Smooth muscle cell (in vitro differentiated cells): ENCODE data around the gene RECK. TPM values are rescaled to one million over a fixed set of nuclear protein-coding genes. Genes with fewer than 3 reads are reported as not detected.
A peak's percentile ranks its signal among the peaks of the same experiment; 100 is the strongest.

Experiments used
- DNase-seq: peaks from one replicate; lab custom pipeline; 2025; ENCODE audit not compliant: unreplicated experiment; lab: John Stamatoyannopoulos, UW
- H2AFZ ChIP-seq: fragments of 200-600 bp; sonication (generic); 2 replicates; pipeline ENCODE4 v1.6.0; 2016; ENCODE audit warnings: antibody characterized with exemption, low read depth, mild to moderate bottlenecking
- H3F3A ChIP-seq: fragments of 200-600 bp; sonication (generic); 2 replicates; pipeline ENCODE4 v1.6.0; 2017; ENCODE audit warnings: antibody characterized with exemption, low read depth
- H3K27ac ChIP-seq: fragments of 200-600 bp; sonication (generic); 2 replicates; pipeline ENCODE4 v1.5.1; 2016; ENCODE audit warnings: low read depth, mild to moderate bottlenecking
- H3K27me3 ChIP-seq: fragments of 200-600 bp; sonication (generic); 2 replicates; pipeline ENCODE4 v1.6.1; 2016; ENCODE audit warnings: low read depth, mild to moderate bottlenecking
- H3K36me3 ChIP-seq: fragments of 200-600 bp; sonication (generic); 2 replicates; pipeline ENCODE4 v1.5.1; 2016; ENCODE audit warnings: low read depth
- H3K4me1 ChIP-seq: fragments of 200-600 bp; sonication (generic); 2 replicates; pipeline ENCODE4 v1.5.1; 2016; ENCODE audit warnings: low read depth
- H3K4me2 ChIP-seq: fragments of 200-600 bp; sonication (generic); 2 replicates; pipeline ENCODE4 v1.6.0; 2016; ENCODE audit warnings: mild to moderate bottlenecking
- H3K4me3 ChIP-seq: fragments of 200-600 bp; sonication (generic); 2 replicates; pipeline ENCODE4 v1.5.1; 2016; ENCODE audit warnings: mild to moderate bottlenecking
- H3K79me2 ChIP-seq: fragments of 200-600 bp; sonication (generic); 2 replicates; pipeline ENCODE4 v1.6.0; 2016; ENCODE audit warnings: low read depth, mild to moderate bottlenecking
- H3K9ac ChIP-seq: fragments of 200-600 bp; sonication (generic); 2 replicates; pipeline ENCODE4 v1.6.0; 2016; ENCODE audit warnings: low read depth
- H3K9me3 ChIP-seq: fragments of 200-600 bp; sonication (generic); replicated peaks from 2 replicates; pipeline ENCODE4 v1.5.1; 2016; ENCODE audit warnings: low read depth
- H4K20me1 ChIP-seq: fragments of 200-600 bp; sonication (generic); 2 replicates; pipeline ENCODE4 v1.6.0; 2016; ENCODE audit warnings: low read depth
- WGBS: methylation state at CpG from one replicate; pipeline ENCODE4 v1.1.7; 2016; ENCODE audit warnings: low lambda C conversion rate; 5-methylcytosine and 5-hydroxymethylcytosine counted together
- polyA plus RNA-seq: library from polyadenylated mRNA; unstranded; fragments of >200 nt; fragmentation: Nextera tagmentation; extraction: Ambion mirVana; gene quantifications from 2 replicates; pipeline ENCODE4 v1.2.1, GENCODE V29; 2016
- total RNA-seq: library from RNA; depleted of rRNA; stranded (reverse); fragments of >200 nt; gene quantifications from 2 replicates; pipeline ENCODE4 v1.2.3, GENCODE V29; 2014
- TF ChIP-seq, protein P1 (sequence below): fragments of 200-600 bp; sonication (generic); IDR thresholded peaks from 2 replicates; pipeline ENCODE4 v1.5.1; 2017; ENCODE audit warnings: borderline replicate concordance, mild to moderate bottlenecking, antibody characterized with exemption; ENCODE audit not compliant: insufficient read depth, poor library complexity, severe bottlenecking

The RECK gene
- total and polyA plus RNA-seq, 2 experiments from 2014 or later: 42.9 to 50.0 TPM

DNA sequence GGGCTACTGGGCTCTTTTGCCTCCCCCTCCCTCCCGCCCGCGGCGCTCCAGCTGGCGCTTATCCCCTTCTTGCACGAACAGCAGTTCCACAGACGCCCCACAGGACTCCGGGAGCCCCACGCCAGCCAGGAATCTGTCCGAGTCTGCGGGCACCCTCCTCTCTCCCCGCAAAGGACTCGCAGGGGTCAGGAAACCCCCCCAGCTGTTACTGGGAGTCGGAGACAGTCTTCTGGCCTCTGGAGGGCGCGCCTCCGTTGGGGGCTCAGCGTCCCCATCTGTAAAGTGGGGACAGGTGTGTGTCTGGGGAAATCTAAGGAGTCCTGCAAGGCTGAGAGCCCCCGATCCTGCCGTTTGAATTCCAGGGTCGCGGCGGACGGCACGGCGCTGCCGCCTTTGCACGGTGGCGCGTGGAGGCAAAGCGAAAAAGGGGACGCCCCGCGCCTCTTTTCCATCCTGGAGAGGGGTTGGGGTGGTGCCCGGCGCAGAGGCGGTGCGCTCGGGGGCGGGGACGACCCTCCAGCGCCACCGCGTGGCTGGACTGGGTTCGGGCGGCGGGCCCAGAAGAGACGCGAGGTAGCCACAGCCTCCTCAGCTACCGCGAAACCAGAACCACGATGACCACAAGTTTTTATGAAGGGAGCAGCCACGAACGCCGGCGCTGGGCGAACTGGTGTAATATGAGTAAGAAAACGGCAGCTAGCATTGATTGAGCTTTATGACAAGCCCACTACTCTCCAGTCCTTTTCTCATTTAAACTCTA, 129.6 kb downstream of the RECK start:
- H3K79me2 ChIP-seq: no peaks in the 10 kb centered on the region
- H3K9ac ChIP-seq: no peak overlapping the region
- DNase-seq: peak; percentile 54
- peak overlapping the region; percentile 79 for H2AFZ ChIP-seq
- peak overlapping the region; percentile 53 for H3K4me3 ChIP-seq
- no peaks in the 10 kb centered on the region for H3K36me3 ChIP-seq
- TF ChIP-seq, protein P1, sequence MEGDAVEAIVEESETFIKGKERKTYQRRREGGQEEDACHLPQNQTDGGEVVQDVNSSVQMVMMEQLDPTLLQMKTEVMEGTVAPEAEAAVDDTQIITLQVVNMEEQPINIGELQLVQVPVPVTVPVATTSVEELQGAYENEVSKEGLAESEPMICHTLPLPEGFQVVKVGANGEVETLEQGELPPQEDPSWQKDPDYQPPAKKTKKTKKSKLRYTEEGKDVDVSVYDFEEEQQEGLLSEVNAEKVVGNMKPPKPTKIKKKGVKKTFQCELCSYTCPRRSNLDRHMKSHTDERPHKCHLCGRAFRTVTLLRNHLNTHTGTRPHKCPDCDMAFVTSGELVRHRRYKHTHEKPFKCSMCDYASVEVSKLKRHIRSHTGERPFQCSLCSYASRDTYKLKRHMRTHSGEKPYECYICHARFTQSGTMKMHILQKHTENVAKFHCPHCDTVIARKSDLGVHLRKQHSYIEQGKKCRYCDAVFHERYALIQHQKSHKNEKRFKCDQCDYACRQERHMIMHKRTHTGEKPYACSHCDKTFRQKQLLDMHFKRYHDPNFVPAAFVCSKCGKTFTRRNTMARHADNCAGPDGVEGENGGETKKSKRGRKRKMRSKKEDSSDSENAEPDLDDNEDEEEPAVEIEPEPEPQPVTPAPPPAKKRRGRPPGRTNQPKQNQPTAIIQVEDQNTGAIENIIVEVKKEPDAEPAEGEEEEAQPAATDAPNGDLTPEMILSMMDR: peak; percentile 90
- 8% methylated on average over 40 of the region's 58 CpGs for WGBS
- no peaks in the 10 kb centered on the region for H4K20me1 ChIP-seq
- H3K27me3 ChIP-seq: no peaks in the 10 kb centered on the region
- H3K4me1 ChIP-seq: peaks cover 24% of the 10 kb centered on the region
- H3K4me2 ChIP-seq: peak overlapping the region; percentile 85
- H3F3A ChIP-seq: peaks cover 14% of the 10 kb centered on the region
- H3K27ac ChIP-seq: peak overlapping the region; percentile 17
- H3K9me3 ChIP-seq: no peaks in the 10 kb centered on the region

DNA sequence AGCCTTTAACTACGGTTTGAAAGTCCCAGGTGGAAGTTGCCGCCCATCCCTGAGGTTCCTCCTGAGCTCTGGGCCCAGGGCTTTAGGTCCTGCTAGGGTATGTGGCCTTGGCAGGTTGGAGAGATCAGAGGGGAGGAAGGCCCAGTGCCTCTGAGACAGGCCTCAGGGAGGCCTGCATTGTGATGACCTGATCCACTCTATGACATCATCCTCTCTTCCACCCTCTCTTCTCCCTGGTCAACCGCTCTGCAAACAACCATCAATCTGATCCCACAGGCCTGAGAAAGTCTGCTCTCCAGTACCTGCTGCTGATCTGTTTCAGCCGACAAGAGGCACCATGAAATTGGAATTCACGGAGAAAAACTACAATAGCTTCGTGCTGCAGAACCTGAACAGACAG, 132.5 kb downstream of the RECK start, which contains the start of gene CCIN:
Gene CCIN (plus strand): TSS at position 223 of the 400 bp plus-strand sequence. CDS start 115 bp downstream, at position 338.
- DNase-seq: no peak
- Histone ChIP-seq H3K4me3 (no peak within 1 kb of the TSS), H3K36me3 (no peaks in the 10 kb centered on the region), H3K27me3 (no peaks in the 10 kb centered on the region), H3F3A (peaks cover 6% of the 10 kb centered on the region), H3K9me3 (no peaks in the 10 kb centered on the region), H3K4me1 (no peaks in the 10 kb centered on the region), H2AFZ (no peak within 1 kb of the TSS), H3K79me2 (no peaks in the 10 kb centered on the region), H3K4me2 (no peak within 1 kb of the TSS), H3K27ac (no peak within 1 kb of the TSS), H3K9ac (no peak within 1 kb of the TSS), H4K20me1 (no peaks in the 10 kb centered on the region)
- TF ChIP-seq, protein P1: no peak
- 89% methylated on average over 6 of the region's 6 CpGs for WGBS

DNA sequence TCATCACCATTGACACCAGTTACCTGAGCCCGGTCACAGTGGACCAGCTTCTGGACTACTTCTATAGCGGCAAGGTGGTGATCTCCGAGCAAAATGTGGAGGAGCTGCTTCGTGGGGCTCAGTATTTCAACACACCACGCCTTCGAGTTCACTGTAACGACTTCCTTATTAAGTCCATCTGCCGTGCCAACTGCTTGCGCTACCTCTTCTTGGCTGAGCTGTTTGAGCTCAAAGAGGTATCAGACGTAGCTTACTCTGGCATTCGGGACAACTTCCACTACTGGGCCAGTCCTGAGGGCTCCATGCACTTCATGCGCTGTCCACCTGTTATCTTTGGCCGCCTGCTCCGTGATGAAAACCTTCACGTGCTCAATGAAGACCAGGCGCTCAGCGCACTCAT, 133.0 kb downstream of the RECK start:
- Histone ChIP-seq H4K20me1 (no peaks in the 10 kb centered on the region), H3K9ac (no peak overlapping the region), H3K4me3 (no peak overlapping the region), H3K4me1 (no peaks in the 10 kb centered on the region), H3K4me2 (no peak overlapping the region), H3K27ac (no peak overlapping the region), H3K27me3 (no peaks in the 10 kb centered on the region), H2AFZ (no peak overlapping the region), H3K9me3 (no peaks in the 10 kb centered on the region), H3K79me2 (no peaks in the 10 kb centered on the region), H3K36me3 (no peaks in the 10 kb centered on the region), H3F3A (peaks cover under 1% of the 10 kb centered on the region)
- TF ChIP-seq, protein P1: no peak
- DNase-seq: no peak
- WGBS: 98% methylated on average over 17 of the region's 17 CpGs

DNA sequence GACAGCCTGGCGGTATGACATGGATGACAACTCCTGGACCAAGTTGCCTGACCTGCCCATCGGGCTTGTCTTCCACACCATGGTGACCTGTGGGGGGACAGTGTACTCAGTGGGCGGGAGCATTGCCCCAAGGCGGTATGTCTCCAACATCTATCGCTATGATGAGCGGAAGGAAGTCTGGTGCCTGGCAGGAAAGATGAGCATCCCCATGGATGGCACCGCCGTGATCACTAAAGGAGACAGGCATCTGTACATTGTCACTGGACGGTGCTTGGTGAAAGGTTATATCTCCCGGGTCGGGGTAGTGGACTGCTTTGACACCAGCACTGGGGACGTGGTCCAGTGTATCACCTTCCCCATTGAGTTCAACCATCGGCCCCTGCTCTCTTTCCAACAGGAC, 133.8 kb downstream of the RECK start:
- Histone ChIP-seq H3K4me1 (no peaks in the 10 kb centered on the region), H3K79me2 (no peaks in the 10 kb centered on the region), H3K4me2 (no peak overlapping the region), H3K27me3 (no peaks in the 10 kb centered on the region), H4K20me1 (no peaks in the 10 kb centered on the region), H3K9ac (no peak overlapping the region), H3K4me3 (no peak overlapping the region), H3K9me3 (no peaks in the 10 kb centered on the region), H3K27ac (no peak overlapping the region), H2AFZ (no peak overlapping the region), H3F3A (no peaks in the 10 kb centered on the region), H3K36me3 (no peaks in the 10 kb centered on the region)
- TF ChIP-seq, protein P1: no peak
- WGBS: 96% methylated on average over 13 of the region's 13 CpGs
- no peak for DNase-seq
